HepG2 (cell line): ENCODE results near the gene ACBD6. TPM values are rescaled to one million over a fixed set of nuclear protein-coding genes. Genes with fewer than 3 reads are reported as not detected.
A peak's percentile ranks its signal among the peaks of the same experiment; 100 is the strongest.

Experiments
- ATAC-seq: fragments of 200-7000 bp; cut with Tn5 transposase; 3 replicates; pipeline ENCODE4 v1.9.1; 2020; ENCODE audit warnings: mild to moderate bottlenecking, moderate library complexity
- BruUV-seq: library from RNA; stranded (reverse); fragments of 400-500 nt; replicated peaks from 2 replicates; lab custom pipeline; 2021; lab: Mats Ljungman, UMichigan
- CTCF ChIA-PET: fragments of 300-600 bp; formaldehyde crosslinking; extraction: SDS; loops from one replicate; lab custom pipeline; 2021; ENCODE audit warnings: low total read pairs, inconsistent platforms, low intra/inter-chr PET ratio; lab: Yijun Ruan, JAX
- POLR2A ChIA-PET: fragments of 350-600 bp; sonication (Branson Sonifier 250); formaldehyde crosslinking; loops from one replicate; lab custom pipeline; 2020; ENCODE audit warnings: antibody characterized with exemption, inconsistent platforms; lab: Yijun Ruan, JAX
- DNase-seq: peaks from one replicate; pipeline ENCODE4 v3.0.0-alpha.2; 2015; ENCODE audit warnings: low spot score
- FAIRE-seq: peaks from 3 replicates; lab custom pipeline; 2011; peaks lifted over from hg19 to GRCh38; lab: Jason Lieb, UNC
- H2AFZ ChIP-seq: one replicate; pipeline ENCODE4 v1.6.1; 2011; ENCODE audit warnings: low read length, inconsistent platforms
- H3K27ac ChIP-seq: fragments of 300-600 bp; 3 replicates; pipeline ENCODE4 v1.8.0; 2011; ENCODE audit warnings: mixed run types, mild to moderate bottlenecking, mixed read lengths, low read length, inconsistent platforms; ENCODE audit not compliant: insufficient read depth; ENCODE audit errors: extremely low read length
- H3K27me3 ChIP-seq, 2 experiments: fragments of 200-600 bp in 1 of 2; 2 replicates in 1 of 2; 3 replicates in 1 of 2; pipeline versions ENCODE4 v1.6.0 to v1.8.0; 2011; ENCODE audit warnings: low read length in 2 of 2, mild to moderate bottlenecking in 2 of 2, moderate library complexity in 2 of 2, inconsistent platforms in 1 of 2; ENCODE audit not compliant: insufficient read depth in 2 of 2, control insufficient read depth in 1 of 2
- H3K36me3 ChIP-seq, 2 experiments: fragments of 200-600 bp in 1 of 2; replicated peaks in 1 of 2; 2 replicates in 1 of 2; 3 replicates in 1 of 2; pipeline versions ENCODE4 v1.5.1 to v1.8.0; 2011; ENCODE audit warnings: low read length in 2 of 2, inconsistent platforms in 1 of 2; ENCODE audit not compliant: insufficient read depth in 2 of 2, control insufficient read depth in 1 of 2
- H3K4me1 ChIP-seq: 2 replicates; pipeline ENCODE4 v1.5.1; 2012; ENCODE audit warnings: low read length, inconsistent platforms; ENCODE audit not compliant: insufficient read depth
- H3K4me2 ChIP-seq: 2 replicates; pipeline ENCODE4 v1.6.0; 2011; ENCODE audit warnings: low read depth, low read length, inconsistent platforms
- H3K4me3 ChIP-seq, 3 experiments: fragments of 200-600 bp in 1 of 3; sonication (generic), shearing (Covaris generic) in 1 of 3; replicated peaks in 1 of 3; 2 replicates each; pipeline ENCODE4 v1.5.1; 2011 to 2016; ENCODE audit warnings: low read length in 3 of 3, inconsistent platforms in 2 of 3, low read depth in 2 of 3, mild to moderate bottlenecking in 2 of 3, control low read depth in 1 of 3, mixed read lengths in 1 of 3; ENCODE audit not compliant: insufficient read depth in 1 of 3
- H3K79me2 ChIP-seq: one replicate; pipeline ENCODE4 v1.6.1; 2011; ENCODE audit warnings: low read length, inconsistent platforms; ENCODE audit not compliant: insufficient read depth
- H3K9ac ChIP-seq: 2 replicates; pipeline ENCODE4 v1.6.0; 2011; ENCODE audit warnings: mild to moderate bottlenecking, low read depth, low read length, inconsistent platforms; ENCODE audit not compliant: insufficient read depth
- H3K9me3 ChIP-seq: 2 replicates; pipeline ENCODE4 v1.5.1; 2012; ENCODE audit warnings: mild to moderate bottlenecking, low read length
- H4K20me1 ChIP-seq: 2 replicates; pipeline ENCODE4 v1.6.0; 2011; ENCODE audit warnings: inconsistent platforms, mild to moderate bottlenecking, low read length, moderate library complexity; ENCODE audit not compliant: insufficient read depth
- BRD4 ChIP-seq: sonication (generic); formaldehyde crosslinking; IDR thresholded peaks from 2 replicates; pipeline ENCODE4 v1.4.0; 2020; ENCODE audit warnings: missing genetic modification reagents
- USF2 ChIP-seq, 2 experiments: sonication (generic) in 1 of 2; formaldehyde crosslinking in 1 of 2; IDR thresholded peaks; 2 replicates each; pipeline versions ENCODE4 v1.5.1 to v1.6.1; 2011 to 2020; ENCODE audit warnings: borderline replicate concordance in 1 of 2, low read depth in 1 of 2, low read length in 1 of 2, mild to moderate bottlenecking in 1 of 2, missing genetic modification reagents in 1 of 2, moderate library complexity in 1 of 2
- ZNF18 ChIP-seq: sonication (generic); formaldehyde crosslinking; IDR thresholded peaks from 2 replicates; pipeline ENCODE4 v1.8.0; 2022; ENCODE audit warnings: mild to moderate bottlenecking, missing genetic modification reagents; ENCODE audit not compliant: insufficient replicate concordance
- ZNF646 ChIP-seq: sonication (generic); formaldehyde crosslinking; IDR thresholded peaks from 2 replicates; pipeline ENCODE4 v1.9.0; 2021; ENCODE audit warnings: mild to moderate bottlenecking, missing genetic modification reagents
- ZNF839 ChIP-seq: sonication (generic); formaldehyde crosslinking; IDR thresholded peaks from 2 replicates; pipeline ENCODE4 v1.4.0; 2020; ENCODE audit warnings: missing genetic modification reagents, mild to moderate bottlenecking, borderline replicate concordance
- WGBS: methylation state at CpG from one replicate; pipeline ENCODE4 v1.1.6; 2017; ENCODE audit warnings: low lambda C conversion rate; 5-methylcytosine and 5-hydroxymethylcytosine counted together
- in situ Hi-C: cut with HindIII; loops from 2 replicates; pipeline ENCODE4 v1.10.0; 2017; ENCODE audit warnings: low pct_unique_long_range_greater_than_20kb; ENCODE audit not compliant: extremely low pct_ligation_motif_present
- intact Hi-C: fragments of 100-400 bp; cut with micrococcal nuclease; formaldehyde crosslinking; loops from one replicate; pipeline ENCODE4 v1.10.0; 2022; ENCODE audit not compliant: unreplicated experiment
- polyA plus RNA-seq, 8 experiments: library from polyadenylated mRNA; depleted of rRNA in 3 of 8; stranded (reverse) in 7 of 8; unstranded in 1 of 8; fragments of >200 nt; fragmentation: Illumina TruSeq in 4 of 8; extraction: Trizol in 4 of 8; gene quantifications; 2 replicates each; pipeline versions ENCODE4 v1.2.1 to v1.2.3, GENCODE V29; 2011 to 2016; ENCODE audit warnings: low read depth in 4 of 8, missing spikeins in 1 of 8, mixed read lengths in 1 of 8; ENCODE audit not compliant: insufficient read depth in 1 of 8
- total RNA-seq, 5 experiments: library from RNA; depleted of rRNA; stranded (reverse); fragments of >200 nt; fragmentation: Illumina TruSeq; extraction: Trizol; gene quantifications; 2 replicates each; pipeline ENCODE4 v1.2.3, GENCODE V29; 2016; ENCODE audit warnings: low read depth in 1 of 5
- TF ChIP-seq, protein P1 (sequence below): sonication (generic); formaldehyde crosslinking; IDR thresholded peaks from 2 replicates; pipeline ENCODE4 v1.9.0; 2022; ENCODE audit warnings: low read depth, missing genetic modification reagents
- TF ChIP-seq, protein P2 (sequence below): sonication (generic); formaldehyde crosslinking; IDR thresholded peaks from 2 replicates; pipeline ENCODE4 v1.5.1; 2020; ENCODE audit warnings: mild to moderate bottlenecking, missing genetic modification reagents, moderate library complexity

ACBD6 gene
- total and polyA plus RNA-seq, 2 of the 13 experiments (the other 11 are each of a cell fraction or from before 2014, with no cell fraction given), result 33.5 to 47.2 TPM

DNA sequence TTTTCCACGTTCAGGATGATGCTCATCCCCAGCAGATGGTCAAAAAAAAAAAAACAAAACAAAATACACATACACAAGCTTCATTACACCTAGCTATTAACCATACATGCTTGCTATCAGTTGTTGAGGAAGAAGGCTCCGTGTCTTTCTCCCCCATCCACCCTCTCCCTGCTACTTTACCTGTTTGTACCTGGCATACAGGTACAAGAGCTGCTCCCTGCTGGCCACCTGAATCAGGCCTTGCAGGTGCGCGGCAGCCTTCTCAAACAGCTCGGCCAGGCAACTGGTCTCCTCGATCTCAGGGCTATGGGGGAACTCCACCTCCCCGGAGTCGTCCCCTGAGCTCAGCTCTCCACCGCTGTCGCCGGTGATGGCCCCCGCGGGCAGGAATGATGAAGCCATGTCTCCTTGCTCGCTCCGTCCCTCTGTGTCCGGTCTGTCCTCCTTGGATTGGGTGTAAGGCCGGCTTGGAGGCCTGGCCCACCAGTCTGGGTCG is 464 bp downstream of the ACBD6 start:
- in situ Hi-C loops (loop anchor here (25.0 kb wide), 1 partner anchor 635 kb away; no protein-coding TSS in a partner anchor), intact Hi-C loops (no loop called here)
- Histone ChIP-seq H4K20me1 (no peaks in the 10 kb centered on the region), H3K9me3 (no peaks in the 10 kb centered on the region), H3K27ac (peak overlapping the region; percentile 93), H3K36me3 (0 out of 5 replicates have a peak, but pooled peaks cover 0 to 6% of the 10 kb centered on the region in 2 experiments), H3K79me2 (peaks cover 31% of the 10 kb centered on the region), H3K27me3 (no peaks in the 10 kb centered on the region; a peak in 1 of 5 replicates), H3K4me2 (peak overlapping the region; percentile 90), H3K4me1 (peaks cover 48% of the 10 kb centered on the region), H3K4me3 (peak overlapping the region; percentile 73 to 90 (median 73)), H3K9ac (peak overlapping the region; percentile 86), H2AFZ (no peak overlapping the region)
- ChIA-PET CTCF (no interaction called here), POLR2A (interaction anchor here (0.8 to 3.4 kb wide), 8 partner anchors 9 to 521 kb away, joined by 3 to 23 read pairs (median 5); partner anchors contain the start of genes STX6 and XPR1)
- FAIRE-seq (no peak), DNase-seq (no peak), ATAC-seq (peak; percentile 75; the same call in 2 of the 3 replicates)
- 1% methylated on average over 2 of the region's 18 CpGs for WGBS
- BruUV-seq, result no TSS peak
- no peak for TF ChIP-seq ZNF839 (CRISPR knock-in tag)
- no peak for TF ChIP-seq ZNF18
- TF ChIP-seq, protein P1, sequence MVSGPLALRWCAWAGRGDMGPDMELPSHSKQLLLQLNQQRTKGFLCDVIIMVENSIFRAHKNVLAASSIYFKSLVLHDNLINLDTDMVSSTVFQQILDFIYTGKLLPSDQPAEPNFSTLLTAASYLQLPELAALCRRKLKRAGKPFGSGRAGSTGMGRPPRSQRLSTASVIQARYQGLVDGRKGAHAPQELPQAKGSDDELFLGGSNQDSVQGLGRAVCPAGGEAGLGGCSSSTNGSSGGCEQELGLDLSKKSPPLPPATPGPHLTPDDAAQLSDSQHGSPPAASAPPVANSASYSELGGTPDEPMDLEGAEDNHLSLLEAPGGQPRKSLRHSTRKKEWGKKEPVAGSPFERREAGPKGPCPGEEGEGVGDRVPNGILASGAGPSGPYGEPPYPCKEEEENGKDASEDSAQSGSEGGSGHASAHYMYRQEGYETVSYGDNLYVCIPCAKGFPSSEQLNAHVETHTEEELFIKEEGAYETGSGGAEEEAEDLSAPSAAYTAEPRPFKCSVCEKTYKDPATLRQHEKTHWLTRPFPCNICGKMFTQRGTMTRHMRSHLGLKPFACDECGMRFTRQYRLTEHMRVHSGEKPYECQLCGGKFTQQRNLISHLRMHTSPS (CRISPR knock-in tag), result peak; percentile 9; the same call in 1 of the 2 replicates
- TF ChIP-seq ZNF646 (CRISPR knock-in tag), result no peak
- no peak for TF ChIP-seq USF2 (IDR thresholded peaks at IDR 0.05; ENCODE audit: low read depth, low read length)
- TF ChIP-seq USF2 (CRISPR knock-in tag; IDR thresholded peaks at IDR 0.05; ENCODE audit: borderline replicate concordance), result no peak
- no peak for TF ChIP-seq BRD4 (CRISPR knock-in tag)
- TF ChIP-seq, protein P2, sequence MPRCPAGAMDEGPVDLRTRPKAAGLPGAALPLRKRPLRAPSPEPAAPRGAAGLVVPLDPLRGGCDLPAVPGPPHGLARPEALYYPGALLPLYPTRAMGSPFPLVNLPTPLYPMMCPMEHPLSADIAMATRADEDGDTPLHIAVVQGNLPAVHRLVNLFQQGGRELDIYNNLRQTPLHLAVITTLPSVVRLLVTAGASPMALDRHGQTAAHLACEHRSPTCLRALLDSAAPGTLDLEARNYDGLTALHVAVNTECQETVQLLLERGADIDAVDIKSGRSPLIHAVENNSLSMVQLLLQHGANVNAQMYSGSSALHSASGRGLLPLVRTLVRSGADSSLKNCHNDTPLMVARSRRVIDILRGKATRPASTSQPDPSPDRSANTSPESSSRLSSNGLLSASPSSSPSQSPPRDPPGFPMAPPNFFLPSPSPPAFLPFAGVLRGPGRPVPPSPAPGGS (CRISPR knock-in tag), result no peak
